H1 (cell line): ENCODE data around the gene PTPN21. TPM values are rescaled to one million over a fixed set of nuclear protein-coding genes. Genes with fewer than 3 reads are reported as not detected.

Experiments
- ASH2L ChIP-seq: fragments of 200-600, 300-600 bp; sonication (generic); IDR thresholded peaks from one replicate; pipeline ENCODE4 v1.7.1; 2017; ENCODE audit warnings: low read length
- CEBPB ChIP-seq: IDR thresholded peaks from 2 replicates; pipeline ENCODE4 v1.6.1; 2012; ENCODE audit warnings: low read depth, low read length
- CHD7 ChIP-seq: fragments of 300-600 bp; sonication (generic); IDR thresholded peaks from 2 replicates; pipeline ENCODE4 v1.7.1; 2012; ENCODE audit warnings: low read length, moderate library complexity, mild to moderate bottlenecking, inconsistent platforms; ENCODE audit not compliant: insufficient replicate concordance
- FOSL1 ChIP-seq: IDR thresholded peaks from 2 replicates; pipeline ENCODE4 v1.6.1; 2011; ENCODE audit warnings: mild to moderate bottlenecking, low read depth, low read length, moderate library complexity; ENCODE audit not compliant: insufficient read depth
- GTF2F1 ChIP-seq: IDR thresholded peaks from 2 replicates; pipeline ENCODE4 v1.6.1; 2012; ENCODE audit warnings: low read depth, low read length, improper control_type of control experiment, borderline replicate concordance
- JUN ChIP-seq: IDR thresholded peaks from 2 replicates; pipeline ENCODE4 v1.6.1; 2011; ENCODE audit warnings: low read depth, mild to moderate bottlenecking, improper control_type of control experiment, low read length
- NANOG ChIP-seq: IDR thresholded peaks from 2 replicates; pipeline ENCODE4 v1.6.1; 2011; ENCODE audit warnings: low read length, low read depth, mild to moderate bottlenecking, inconsistent platforms; ENCODE audit not compliant: insufficient read depth, poor library complexity, severe bottlenecking
- POLR2A ChIP-seq, 2 experiments: IDR thresholded peaks; 1 replicate in 1 of 2; 2 replicates in 1 of 2; pipeline ENCODE4 v1.6.1; 2011; ENCODE audit warnings: low read depth in 2 of 2, low read length in 2 of 2, mild to moderate bottlenecking in 2 of 2; ENCODE audit errors: control extremely low read depth in 1 of 2
- POLR2AphosphoS5 ChIP-seq: IDR thresholded peaks from 2 replicates; pipeline ENCODE4 v1.6.1; 2011; ENCODE audit warnings: low read depth, low read length
- RNF2 ChIP-seq: fragments of 200-900, 300-1000 bp; sonication (generic); IDR thresholded peaks from 2 replicates; pipeline ENCODE4 v1.7.1; 2016; ENCODE audit warnings: borderline replicate concordance, low read depth, mild to moderate bottlenecking, antibody characterized with exemption, low read length; ENCODE audit not compliant: poor library complexity, severe bottlenecking; ENCODE audit errors: missing control alignments
- SP1 ChIP-seq: IDR thresholded peaks from 2 replicates; pipeline ENCODE4 v1.6.1; 2011; ENCODE audit warnings: low read depth, low read length
- TAF7 ChIP-seq: optimal IDR thresholded peaks from 2 replicates; pipeline ENCODE3; 2011; ENCODE audit warnings: low read depth, mild to moderate bottlenecking, inconsistent platforms, low read length, moderate library complexity, borderline replicate concordance
- polyA plus RNA-seq, 7 experiments: library from polyadenylated mRNA; depleted of rRNA in 3 of 7; stranded (reverse) in 5 of 7; unstranded in 2 of 7; fragments of >200 nt in 5 of 7; fragments of 200-250 nt in 2 of 7; gene quantifications; 1 replicate in 5 of 7; 2 replicates in 1 of 7; 4 replicates in 1 of 7; pipeline versions ENCODE4 v1.2.1 to v1.2.3, GENCODE V29; 2011 to 2013; ENCODE audit warnings: missing spikeins in 2 of 7, mixed read lengths in 2 of 7
- total RNA-seq: library from RNA; stranded (reverse); fragmentation: NEBNext Ultra II Directional; extraction: Animal tissue kit (Norgen Biotek cat#: 25700); gene quantifications from 2 replicates; pipeline ENCODE4 v1.2.1, GENCODE V29; 2021

Gene PTPN21
- total and polyA plus RNA-seq, 2 of the 8 experiments (the other 6 are each of a cell fraction or from before 2014, with no cell fraction given) = 6.5 to 16.1 TPM

- TF ChIP-seq CHD7 = no peak
- no peak for TF ChIP-seq GTF2F1
- TF ChIP-seq TAF7 = no peak
- TF ChIP-seq FOSL1 = no peak
- no peak for TF ChIP-seq POLR2AphosphoS5
- no peak for TF ChIP-seq ASH2L
- no peak for TF ChIP-seq SP1
- TF ChIP-seq NANOG = no peak
- no peak for TF ChIP-seq JUN
- no peak for TF ChIP-seq CEBPB
- TF ChIP-seq POLR2A (IDR thresholded peaks at IDR 0.05; ENCODE audit: control extremely low read depth in 1 of 2, low read depth in 2 of 2, low read length in 2 of 2) = no peak
- no peak for TF ChIP-seq RNF2
Measured at GRCh38 chr14:88533064-88533602, 21.7 kb downstream of the PTPN21 start (continued).
